Gastrocnemius medialis (tissue), 4 donors: ENCODE measurements around the gene KRTAP20-4.

Experiments used
- POLR2A ChIP-seq, 2 donors: fragments of 450-650 bp; IDR thresholded peaks; one replicate each; pipeline ENCODE4 v1.6.1; 2017; ENCODE audit warnings: antibody characterized with exemption in 2 of 2, mild to moderate bottlenecking in 2 of 2, moderate library complexity in 2 of 2
- TF ChIP-seq, protein P1 (sequence below), 5 experiments: fragments of 450-650 bp in 3 of 5; fragments of 200-600 bp in 2 of 5; sonication (generic) in 2 of 5; IDR thresholded peaks in 4 of 5; conservative IDR thresholded peaks in 1 of 5; 1 replicate in 4 of 5; 2 replicates in 1 of 5; pipeline ENCODE4 v1.5.1; 2016 to 2019; ENCODE audit warnings: antibody characterized with exemption in 5 of 5, mild to moderate bottlenecking in 3 of 5, moderate library complexity in 3 of 5

DNA sequence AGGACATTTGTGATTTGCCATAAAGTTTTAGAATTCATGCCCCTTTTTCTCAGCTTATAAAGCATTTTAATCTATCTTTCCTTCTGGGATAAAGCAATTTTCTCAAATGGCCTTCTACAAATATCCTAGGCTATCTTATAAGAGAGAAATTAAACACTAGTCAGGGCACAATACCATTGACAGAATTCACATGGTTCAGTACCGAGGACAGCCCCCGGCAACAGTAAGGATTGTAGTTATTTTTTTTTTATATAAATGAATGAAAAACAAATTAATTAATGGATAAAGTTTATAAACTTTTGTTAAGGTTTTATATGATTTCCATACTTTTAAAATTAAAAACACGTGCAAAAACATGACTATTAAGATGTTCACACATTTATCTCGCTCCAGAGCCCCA lies 7.7 kb downstream of the KRTAP20-4 start:
- TF ChIP-seq POLR2A (IDR thresholded peaks at IDR 0.05), result no peak
- TF ChIP-seq, protein P1, sequence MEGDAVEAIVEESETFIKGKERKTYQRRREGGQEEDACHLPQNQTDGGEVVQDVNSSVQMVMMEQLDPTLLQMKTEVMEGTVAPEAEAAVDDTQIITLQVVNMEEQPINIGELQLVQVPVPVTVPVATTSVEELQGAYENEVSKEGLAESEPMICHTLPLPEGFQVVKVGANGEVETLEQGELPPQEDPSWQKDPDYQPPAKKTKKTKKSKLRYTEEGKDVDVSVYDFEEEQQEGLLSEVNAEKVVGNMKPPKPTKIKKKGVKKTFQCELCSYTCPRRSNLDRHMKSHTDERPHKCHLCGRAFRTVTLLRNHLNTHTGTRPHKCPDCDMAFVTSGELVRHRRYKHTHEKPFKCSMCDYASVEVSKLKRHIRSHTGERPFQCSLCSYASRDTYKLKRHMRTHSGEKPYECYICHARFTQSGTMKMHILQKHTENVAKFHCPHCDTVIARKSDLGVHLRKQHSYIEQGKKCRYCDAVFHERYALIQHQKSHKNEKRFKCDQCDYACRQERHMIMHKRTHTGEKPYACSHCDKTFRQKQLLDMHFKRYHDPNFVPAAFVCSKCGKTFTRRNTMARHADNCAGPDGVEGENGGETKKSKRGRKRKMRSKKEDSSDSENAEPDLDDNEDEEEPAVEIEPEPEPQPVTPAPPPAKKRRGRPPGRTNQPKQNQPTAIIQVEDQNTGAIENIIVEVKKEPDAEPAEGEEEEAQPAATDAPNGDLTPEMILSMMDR (IDR thresholded peaks at IDR 0.05 in 4 of 5, conservative IDR thresholded peaks at IDR 0.05 in 1 of 5), result no peak
